ENCODE results near the gene INAFM2. TPM values are rescaled to one million over a fixed set of nuclear protein-coding genes. Genes with fewer than 3 reads are reported as not detected.

Gene INAFM2
- total and polyA plus RNA-seq, 4 donors = 3.3 to 5.7 (median 4.4) TPM

- Histone ChIP-seq H3K36me3 (ENCODE audit: control insufficient read depth in 4 of 4, insufficient read depth in 3 of 4, low read depth in 1 of 4, low read length in 3 of 4) (no peaks in the 10 kb centered on the region), H3K4me3 (ENCODE audit: low read depth in 1 of 3, low read length in 3 of 3) (peak within 1 kb of the TSS; percentile 25 to 45 (median 36)), H3K27ac (ENCODE audit: low read depth in 1 of 2, low read length in 2 of 2) (peak within 1 kb of the TSS; percentile 32 to 75), H3K9ac (ENCODE audit: low read depth in 1 of 2, low read length in 2 of 2) (peak within 1 kb of the TSS in 1 of 2 donors; percentile 66), H3K27me3 (ENCODE audit: control insufficient read depth in 4 of 4, insufficient read depth in 4 of 4, low read length in 3 of 4) (no peaks in the 10 kb centered on the region), H3K9me3 (ENCODE audit: control insufficient read depth in 4 of 4, low read length in 3 of 4) (no peaks in the 10 kb centered on the region), H3K4me1 (ENCODE audit: control insufficient read depth in 4 of 4, insufficient read depth in 4 of 4, low read length in 3 of 4) (peaks cover 0 to 7% (median 2%) of the 10 kb centered on the region in 4 donors)
- TF ChIP-seq JUND (IDR thresholded peaks at IDR 0.05) (no peak), HNF4G (IDR thresholded peaks at IDR 0.05) (no peak), GABPA (IDR thresholded peaks at IDR 0.05 in 1 of 2, conservative IDR thresholded peaks at IDR 0.05 in 1 of 2) (no peak), TAF1 (conservative IDR thresholded peaks at IDR 0.05) (no peak), HNF4A (conservative IDR thresholded peaks at IDR 0.05) (no peak), SP1 (IDR thresholded peaks at IDR 0.05) (no peak), ATF3 (IDR thresholded peaks at IDR 0.05) (no peak), YY1 (IDR thresholded peaks at IDR 0.05) (no peak), FOXA1 (IDR thresholded peaks at IDR 0.05) (no peak), FOXA2 (IDR thresholded peaks at IDR 0.05) (no peak), EGR1 (IDR thresholded peaks at IDR 0.05; ENCODE audit: low read depth in 2 of 2) (no peak), NR2F2 (IDR thresholded peaks at IDR 0.05) (no peak), ZBTB33 (IDR thresholded peaks at IDR 0.05) (no peak), RAD21 (IDR thresholded peaks at IDR 0.05) (no peak), REST (IDR thresholded peaks at IDR 0.05) (no peak), CTCF (IDR thresholded peaks at IDR 0.05; ENCODE audit: low read depth, low read length, missing input control) (no peak)
- TF ChIP-seq, protein P1, sequence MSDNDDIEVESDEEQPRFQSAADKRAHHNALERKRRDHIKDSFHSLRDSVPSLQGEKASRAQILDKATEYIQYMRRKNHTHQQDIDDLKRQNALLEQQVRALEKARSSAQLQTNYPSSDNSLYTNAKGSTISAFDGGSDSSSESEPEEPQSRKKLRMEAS (IDR thresholded peaks at IDR 0.05) = no peak
- peak; percentile 43 for DNase-seq (ENCODE audit: low spot score)
- WGBS = 57% methylated on average over 15 of the region's 15 CpGs
Observed at GRCh38 chr15:40307421-40308211, 15.9 kb upstream of the INAFM2 start, which contains the start of gene PLCB2. TSS of gene PLCB2 (minus strand) at chr15:40307935. CDS start at chr15:40307672, 263 bp downstream.

Data from liver (tissue), 9 donors.